ENCODE measurements around the gene SLC27A5.

- TF ChIP-seq CTCF (IDR thresholded peaks at IDR 0.05) (no peak), POLR2A (IDR thresholded peaks at IDR 0.05) (no peak)
Observed at GRCh38 chr19:58476498-58477015, 35.2 kb downstream of the SLC27A5 start.

Data from body of pancreas (tissue), 4 donors.